PC-3 (cell line): ENCODE data around the gene COMT.

ENCODE experiments used
- CTCF ChIP-seq: fragments of 300-600 bp; sonication (generic); conservative IDR thresholded peaks from 2 replicates; pipeline ENCODE4 v1.5.1; 2017; ENCODE audit warnings: antibody characterized with exemption, low read depth, mild to moderate bottlenecking, low read length
- EZH2 ChIP-seq: fragments of 300-600 bp; sonication (generic); IDR thresholded peaks from one replicate; pipeline ENCODE4 v1.6.1; 2017; ENCODE audit warnings: antibody characterized with exemption, mild to moderate bottlenecking, low read length; ENCODE audit not compliant: unreplicated experiment
- EZH2phosphoT487 ChIP-seq: fragments of 300-600 bp; sonication (generic); IDR thresholded peaks from 2 replicates; pipeline ENCODE4 v1.6.1; 2018; ENCODE audit warnings: mild to moderate bottlenecking, antibody characterized with exemption, low read length, borderline replicate concordance

DNA sequence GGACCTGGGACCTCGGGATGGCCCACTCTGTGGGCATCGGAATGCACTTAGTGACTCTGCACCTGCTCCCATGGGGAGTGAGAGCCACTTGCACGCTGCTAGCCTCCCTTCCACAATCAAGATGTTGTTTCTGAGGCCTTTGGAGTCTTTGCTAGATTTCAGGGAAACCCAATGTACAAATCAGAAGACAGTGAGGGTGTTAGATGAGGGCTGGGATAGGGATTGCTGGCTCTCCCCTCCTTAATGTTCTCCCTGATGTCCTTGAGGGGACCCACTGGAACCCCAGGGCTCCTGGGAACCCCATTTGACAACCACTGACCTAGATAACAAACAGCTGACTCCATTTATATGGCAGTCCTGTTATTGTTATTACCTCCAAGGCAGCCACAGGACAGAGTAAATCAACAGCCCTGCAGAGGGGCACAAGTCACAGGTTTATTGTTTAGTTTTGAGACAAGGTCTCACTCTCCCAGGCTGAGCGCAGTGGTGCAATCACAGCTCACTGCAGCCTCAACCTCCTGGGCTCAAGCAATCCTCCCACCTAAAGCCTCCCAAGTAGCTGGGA lies 31.3 kb upstream of the COMT start:
- no peak for TF ChIP-seq EZH2
- TF ChIP-seq CTCF: no peak; the same call in 1 of the 2 replicates
- no peak for TF ChIP-seq EZH2phosphoT487
